Endothelial cell (in vitro differentiated cells): Measurements from ENCODE around the gene DSC1. TPM values are rescaled to one million over a fixed set of nuclear protein-coding genes. Genes with fewer than 3 reads are reported as not detected.

Source experiments
- DNase-seq: peaks from one replicate; pipeline ENCODE4 v3.0.0; 2021; ENCODE audit warnings: low spot score
- H3K27ac Mint-ChIP-seq: one replicate; pipeline ENCODE4 v1.8.0; 2021; ENCODE audit warnings: mixed read lengths, inconsistent platforms; ENCODE audit not compliant: unreplicated experiment
- H3K27me3 Mint-ChIP-seq: one replicate; pipeline ENCODE4 v1.8.0; 2021; ENCODE audit warnings: mild to moderate bottlenecking, moderate library complexity, mixed read lengths, inconsistent platforms; ENCODE audit not compliant: unreplicated experiment
- H3K36me3 Mint-ChIP-seq: one replicate; pipeline ENCODE4 v1.8.0; 2021; ENCODE audit warnings: mild to moderate bottlenecking, low read depth, mixed read lengths, inconsistent platforms; ENCODE audit not compliant: unreplicated experiment
- H3K4me1 Mint-ChIP-seq: one replicate; pipeline ENCODE4 v1.8.0; 2021; ENCODE audit warnings: mild to moderate bottlenecking, mixed read lengths, inconsistent platforms; ENCODE audit not compliant: unreplicated experiment
- H3K4me3 Mint-ChIP-seq: one replicate; pipeline ENCODE4 v1.8.0; 2021; ENCODE audit warnings: mild to moderate bottlenecking, mixed read lengths, inconsistent platforms; ENCODE audit not compliant: unreplicated experiment
- H3K9me3 Mint-ChIP-seq: one replicate; pipeline ENCODE4 v1.8.0; 2021; ENCODE audit warnings: mixed read lengths, inconsistent platforms; ENCODE audit not compliant: unreplicated experiment
- CTCF ChIP-seq: fragments of 200-600 bp; sonication (generic); IDR thresholded peaks from one replicate; pipeline ENCODE4 v1.5.0; 2021; ENCODE audit warnings: antibody characterized with exemption; ENCODE audit not compliant: unreplicated experiment
- total RNA-seq: library from RNA; stranded (reverse); fragmentation: NEBNext Ultra II Directional; extraction: Animal tissue kit (Norgen Biotek cat#: 25700); gene quantifications from one replicate; pipeline ENCODE4 v1.2.1, GENCODE V29; 2021; ENCODE audit not compliant: unreplicated experiment

DSC1 gene
- total RNA-seq, 1 donor from 2014 or later: not detected

DNA sequence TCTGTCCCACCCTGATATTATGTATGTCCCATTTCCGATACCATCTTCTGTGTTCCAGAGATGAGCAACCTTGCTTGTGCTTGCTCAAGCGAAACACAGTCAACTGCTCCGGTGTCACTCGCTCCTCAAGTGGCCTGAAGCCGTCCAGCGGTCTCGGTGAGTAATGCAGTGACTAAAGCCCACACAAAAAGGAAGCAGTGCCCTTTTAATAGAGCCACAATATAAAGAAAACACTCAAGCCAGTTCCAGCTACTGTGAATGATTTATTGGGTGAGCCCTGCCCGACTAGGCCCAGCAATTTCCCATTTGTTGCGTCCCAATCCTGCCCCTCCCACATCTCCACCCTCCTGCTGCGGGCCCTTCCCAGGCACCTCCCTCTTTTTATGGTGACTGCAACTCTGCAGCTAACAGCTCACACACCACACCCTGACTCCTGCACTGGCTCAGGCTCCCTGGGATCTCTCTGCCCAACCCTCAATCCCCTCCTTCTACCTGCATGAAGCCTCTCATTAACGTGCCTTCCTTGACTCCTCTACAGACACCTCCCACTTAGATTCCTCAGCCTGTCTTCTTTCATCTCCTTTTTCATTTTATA lies 44.2 kb upstream of the DSC1 start:
- no peak overlapping the region for H3K4me3 Mint-ChIP-seq
- H3K9me3 Mint-ChIP-seq: no peaks in the 10 kb centered on the region
- H3K27me3 Mint-ChIP-seq: peaks cover 3% of the 10 kb centered on the region
- H3K36me3 Mint-ChIP-seq: no peaks in the 10 kb centered on the region
- DNase-seq: no peak
- TF ChIP-seq CTCF: no peak
- H3K4me1 Mint-ChIP-seq: peaks cover 18% of the 10 kb centered on the region
- no peak overlapping the region for H3K27ac Mint-ChIP-seq

GRCh38 chr18:31206071-31206470 lies 43.4 kb upstream of the DSC1 start:
- Mint-ChIP-seq H3K27ac (no peak overlapping the region), H3K27me3 (peaks cover 3% of the 10 kb centered on the region), H3K36me3 (no peaks in the 10 kb centered on the region), H3K4me1 (peaks cover 18% of the 10 kb centered on the region), H3K4me3 (no peak overlapping the region), H3K9me3 (no peaks in the 10 kb centered on the region)
- no peak for DNase-seq
- TF ChIP-seq CTCF: no peak

DNA sequence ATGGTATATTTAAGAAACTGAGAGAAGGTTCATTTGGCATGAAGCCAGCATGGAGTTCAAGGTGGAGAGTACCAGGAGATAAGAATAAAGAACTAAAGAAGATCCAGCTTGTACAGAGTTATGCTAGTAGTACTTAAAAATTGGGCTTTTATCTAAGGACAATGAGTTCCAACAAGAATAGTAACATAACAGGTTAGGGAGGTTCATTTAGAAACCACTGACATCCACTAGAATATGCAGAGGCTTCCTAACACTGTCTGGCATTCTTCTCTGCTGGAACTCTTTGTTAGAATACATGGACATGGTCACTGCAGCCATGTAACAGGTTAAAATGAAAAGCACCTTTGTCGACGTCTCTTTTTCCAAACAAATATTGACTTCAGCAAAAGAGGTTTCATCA lies 42.6 kb upstream of the DSC1 start:
- H3K36me3 Mint-ChIP-seq: no peaks in the 10 kb centered on the region
- no peak for DNase-seq
- no peak overlapping the region for H3K27ac Mint-ChIP-seq
- peaks cover 18% of the 10 kb centered on the region for H3K4me1 Mint-ChIP-seq
- peaks cover 3% of the 10 kb centered on the region for H3K27me3 Mint-ChIP-seq
- H3K9me3 Mint-ChIP-seq: no peaks in the 10 kb centered on the region
- TF ChIP-seq CTCF: no peak
- no peak overlapping the region for H3K4me3 Mint-ChIP-seq

DNA sequence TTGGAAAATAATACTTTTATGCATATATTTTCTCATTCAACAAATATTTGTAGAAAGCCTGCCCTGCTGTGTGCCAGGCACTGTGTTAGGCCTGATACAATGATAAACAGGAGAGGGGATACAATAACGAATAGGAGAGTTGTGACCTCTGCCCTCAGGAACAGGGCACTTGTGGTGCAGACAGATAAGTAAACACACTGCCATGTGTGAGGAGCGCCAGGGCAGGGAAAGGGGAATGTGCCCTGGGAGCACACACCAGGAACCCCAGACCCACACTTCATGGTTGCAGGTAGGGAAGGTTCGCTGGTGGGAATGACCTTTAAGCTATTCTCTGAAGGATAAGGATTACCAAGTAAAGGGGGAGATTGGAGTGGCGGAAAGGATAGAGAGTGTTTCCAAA lies 42.2 kb upstream of the DSC1 start:
- Mint-ChIP-seq H3K36me3 (no peaks in the 10 kb centered on the region), H3K27ac (no peak overlapping the region), H3K27me3 (peaks cover 3% of the 10 kb centered on the region), H3K9me3 (no peaks in the 10 kb centered on the region), H3K4me3 (no peak overlapping the region), H3K4me1 (peaks cover 18% of the 10 kb centered on the region)
- no peak for DNase-seq
- TF ChIP-seq CTCF: no peak

GRCh38 chr18:31204166-31204565 lies 41.5 kb upstream of the DSC1 start:
- Mint-ChIP-seq H3K4me3 (no peak overlapping the region), H3K36me3 (no peaks in the 10 kb centered on the region), H3K4me1 (peaks cover 23% of the 10 kb centered on the region), H3K9me3 (no peaks in the 10 kb centered on the region), H3K27ac (no peak overlapping the region), H3K27me3 (peaks cover 3% of the 10 kb centered on the region)
- TF ChIP-seq CTCF: no peak
- DNase-seq: no peak
